H9 (cell line): ENCODE data around the gene ANKRD17. TPM values are rescaled to one million over a fixed set of nuclear protein-coding genes. Genes with fewer than 3 reads are reported as not detected.

ENCODE experiments used
- DNase-seq: peaks from one replicate; pipeline ENCODE4 v3.0.0-alpha.2; 2017
- H2AFZ ChIP-seq: one replicate; pipeline ENCODE4 v1.6.1; 2013; ENCODE audit warnings: mild to moderate bottlenecking, low read length, control low read depth, moderate library complexity
- H2AK5ac ChIP-seq: 2 replicates; pipeline ENCODE4 v1.6.1; 2013; ENCODE audit warnings: low read length, control low read depth, mixed read lengths; ENCODE audit not compliant: insufficient read length
- H2BK120ac ChIP-seq: one replicate; pipeline ENCODE4 v1.6.1; 2013; ENCODE audit warnings: low read depth, mild to moderate bottlenecking, low read length, control low read depth, inconsistent platforms; ENCODE audit not compliant: poor library complexity, severe bottlenecking
- H2BK12ac ChIP-seq: 2 replicates; pipeline ENCODE4 v1.6.1; 2013; ENCODE audit warnings: low read length, control low read depth, mixed read lengths, low read depth; ENCODE audit not compliant: insufficient read length
- H2BK15ac ChIP-seq: 2 replicates; pipeline ENCODE4 v1.6.1; 2013; ENCODE audit warnings: low read depth, low read length, control low read depth
- H2BK20ac ChIP-seq: one replicate; pipeline ENCODE4 v1.6.1; 2013; ENCODE audit warnings: low read depth, mild to moderate bottlenecking, low read length, control low read depth, inconsistent platforms; ENCODE audit not compliant: poor library complexity, severe bottlenecking
- H2BK5ac ChIP-seq: 2 replicates; pipeline ENCODE4 v1.6.1; 2013; ENCODE audit warnings: low read length, control low read depth, mixed read lengths; ENCODE audit not compliant: insufficient read length
- H3K14ac ChIP-seq: 2 replicates; pipeline ENCODE4 v1.6.1; 2013; ENCODE audit warnings: low read length, control low read depth; ENCODE audit not compliant: insufficient read depth
- H3K18ac ChIP-seq: 2 replicates; pipeline ENCODE4 v1.6.1; 2013; ENCODE audit warnings: low read depth, mild to moderate bottlenecking, mixed read lengths, low read length, control low read depth; ENCODE audit not compliant: insufficient read length
- H3K23ac ChIP-seq: 2 replicates; pipeline ENCODE4 v1.6.1; 2013; ENCODE audit warnings: low read length, control low read depth, mixed read lengths, low read depth; ENCODE audit not compliant: insufficient read length
- H3K23me2 ChIP-seq: 2 replicates; pipeline ENCODE4 v1.6.1; 2013; ENCODE audit warnings: low read depth, mild to moderate bottlenecking, mixed read lengths, low read length, control low read depth; ENCODE audit not compliant: insufficient read length, poor library complexity, severe bottlenecking
- H3K27ac ChIP-seq: 2 replicates; pipeline ENCODE4 v1.5.1; 2013; ENCODE audit warnings: low read length, control low read depth, mixed read lengths, low read depth; ENCODE audit not compliant: insufficient read length
- H3K27me3 ChIP-seq: 2 replicates; pipeline ENCODE4 v1.6.1; 2013; ENCODE audit warnings: low read length, control low read depth, inconsistent platforms; ENCODE audit not compliant: insufficient read depth
- H3K4ac ChIP-seq: 2 replicates; pipeline ENCODE4 v1.6.1; 2013; ENCODE audit warnings: low read depth, mild to moderate bottlenecking, control low read depth, inconsistent platforms, low read length, moderate library complexity
- H3K4me1 ChIP-seq: 2 replicates; pipeline ENCODE4 v1.6.1; 2013; ENCODE audit warnings: low read length, control low read depth, inconsistent platforms; ENCODE audit not compliant: insufficient read depth
- H3K4me2 ChIP-seq: 2 replicates; pipeline ENCODE4 v1.6.1; 2013; ENCODE audit warnings: low read length, control low read depth, mixed read lengths; ENCODE audit not compliant: insufficient read length, insufficient read depth
- H3K56ac ChIP-seq: 2 replicates; pipeline ENCODE4 v1.6.1; 2013; ENCODE audit warnings: low read depth, mild to moderate bottlenecking, mixed read lengths, low read length, control low read depth; ENCODE audit not compliant: insufficient read length
- H3K79me1 ChIP-seq: 2 replicates; pipeline ENCODE4 v1.6.1; 2013; ENCODE audit warnings: low read depth, mild to moderate bottlenecking, moderate library complexity, low read length, control low read depth, inconsistent platforms; ENCODE audit not compliant: insufficient read depth, poor library complexity, severe bottlenecking
- H3K79me2 ChIP-seq: 2 replicates; pipeline ENCODE4 v1.6.1; 2013; ENCODE audit warnings: low read length, control low read depth, inconsistent platforms; ENCODE audit not compliant: insufficient read depth
- H3K9ac ChIP-seq: 2 replicates; pipeline ENCODE4 v1.6.1; 2013; ENCODE audit warnings: low read length, control low read depth, mixed read lengths; ENCODE audit not compliant: insufficient read length; ENCODE audit errors: extremely low read depth
- H3K9me3 ChIP-seq: one replicate; pipeline ENCODE4 v1.6.1; 2013; ENCODE audit warnings: low read depth, low read length, inconsistent platforms; ENCODE audit not compliant: control insufficient read depth
- H3T11ph ChIP-seq: one replicate; pipeline ENCODE4 v1.6.1; 2013; ENCODE audit warnings: mild to moderate bottlenecking, low read length, control low read depth, inconsistent platforms
- H4K20me1 ChIP-seq: one replicate; pipeline ENCODE4 v1.6.1; 2013; ENCODE audit not compliant: control insufficient read depth, insufficient read length, insufficient read depth
- H4K5ac ChIP-seq: 2 replicates; pipeline ENCODE4 v1.6.1; 2013; ENCODE audit warnings: low read depth, mild to moderate bottlenecking, mixed read lengths, low read length, control low read depth; ENCODE audit not compliant: insufficient read length
- H4K8ac ChIP-seq: replicated peaks from 2 replicates; pipeline ENCODE4 v1.6.1; 2013; ENCODE audit warnings: low read length, control low read depth, mixed read lengths, low read depth; ENCODE audit not compliant: insufficient read length
- H4K91ac ChIP-seq: 2 replicates; pipeline ENCODE4 v1.6.1; 2013; ENCODE audit warnings: low read depth, mild to moderate bottlenecking, moderate library complexity, mixed read lengths, low read length, control low read depth; ENCODE audit not compliant: insufficient read length
- H3K27ac Mint-ChIP-seq, 3 experiments: 2 replicates in 2 of 3; 3 replicates in 1 of 3; pipeline ENCODE4 v1.8.0; 2020 to 2021; ENCODE audit warnings: mixed read lengths in 3 of 3, mild to moderate bottlenecking in 1 of 3, moderate library complexity in 1 of 3
- H3K27me3 Mint-ChIP-seq: 2 replicates; pipeline ENCODE4 v1.8.0; 2021; ENCODE audit warnings: low read depth, mild to moderate bottlenecking, moderate library complexity, mixed read lengths
- H3K36me3 Mint-ChIP-seq, 3 experiments: 2 replicates in 2 of 3; 3 replicates in 1 of 3; pipeline ENCODE4 v1.8.0; 2020 to 2021; ENCODE audit warnings: low read depth in 3 of 3, mixed read lengths in 3 of 3; ENCODE audit not compliant: insufficient read depth in 1 of 3
- H3K4me1 Mint-ChIP-seq, 2 experiments: 2 replicates each; pipeline ENCODE4 v1.8.0; 2020; ENCODE audit warnings: mixed read lengths in 2 of 2
- H3K4me3 Mint-ChIP-seq, 2 experiments: 2 replicates in 1 of 2; 3 replicates in 1 of 2; pipeline ENCODE4 v1.8.0; 2020 to 2021; ENCODE audit warnings: mild to moderate bottlenecking in 2 of 2, mixed read lengths in 2 of 2, moderate library complexity in 1 of 2
- H3K9me3 Mint-ChIP-seq, 2 experiments: 2 replicates in 1 of 2; 3 replicates in 1 of 2; pipeline ENCODE4 v1.8.0; 2020; ENCODE audit warnings: mild to moderate bottlenecking in 2 of 2, mixed read lengths in 2 of 2, moderate library complexity in 1 of 2
- WGBS: extraction: QIAGEN DNeasy Blood & Tissue Kit; methylation state at CpG from one replicate; pipeline ENCODE4 v1.1.7; 2013; ENCODE audit warnings: missing lambda C conversion rate, low lambda C conversion rate, mixed read lengths; ENCODE audit not compliant: insufficient read length; ENCODE audit errors: extremely low coverage; 5-methylcytosine and 5-hydroxymethylcytosine counted together
- total RNA-seq: library from RNA; stranded (reverse); gene quantifications from 2 replicates; pipeline ENCODE4 v1.2.1, GENCODE V29; 2021
- TF ChIP-seq, protein P1 (sequence below): fragments of 200-600 bp; sonication (generic); conservative IDR thresholded peaks from 3 replicates; pipeline ENCODE4 v1.8.0; 2021; ENCODE audit warnings: antibody characterized with exemption, mild to moderate bottlenecking

ANKRD17 gene
- total RNA-seq, 1 experiment from 2014 or later: 82.4 TPM

DNA sequence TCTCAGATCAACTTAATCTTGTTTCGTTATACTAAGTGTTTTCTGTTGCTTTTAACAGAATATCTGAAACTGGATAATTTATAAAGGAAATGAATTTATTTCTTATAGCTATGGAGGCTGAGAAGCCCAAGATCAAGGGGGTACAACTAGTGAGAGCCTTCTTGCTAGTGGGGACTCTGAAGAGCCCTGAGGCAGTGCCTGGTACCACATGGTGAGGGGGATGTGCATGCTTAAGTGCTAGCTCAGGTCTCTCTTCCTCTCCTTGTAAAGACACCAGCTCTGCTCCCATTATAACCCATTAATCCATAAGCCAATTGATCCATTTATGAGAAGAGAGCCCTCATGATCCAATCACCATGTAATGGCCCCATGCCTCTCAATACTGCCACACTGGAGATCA lies 207.0 kb downstream of the ANKRD17 start:
- H3K36me3 Mint-ChIP-seq: peaks cover 1 to 12% (median 11%) of the 10 kb centered on the region in 3 experiments; a peak in 5 of 7 replicates
- no peak overlapping the region for H3K14ac ChIP-seq

More for the DNA sequence above, 207.0 kb downstream of the ANKRD17 start:
- no peak for DNase-seq
- no peak overlapping the region for H3K4ac ChIP-seq
- H2BK20ac ChIP-seq: no peak overlapping the region
- H3K23me2 ChIP-seq: no peaks in the 10 kb centered on the region
- H3K56ac ChIP-seq: no peak overlapping the region
- no peaks in the 10 kb centered on the region for H3K79me2 ChIP-seq
- Mint-ChIP-seq H3K27me3 (no peaks in the 10 kb centered on the region), H3K9me3 (no peaks in the 10 kb centered on the region), H3K4me3 (no peak overlapping the region), H3K27ac (peak overlapping the region in 1 of 3 experiments; percentile 17; a peak in 1 of 7 replicates), H3K4me1 (peaks cover 29 to 33% of the 10 kb centered on the region in 2 experiments)
- H3K27me3 ChIP-seq: no peaks in the 10 kb centered on the region
- no peak overlapping the region for H4K8ac ChIP-seq
- H3K4me1 ChIP-seq: peaks cover 13% of the 10 kb centered on the region; the same call in 1 of the 2 replicates
- H3K23ac ChIP-seq: no peak overlapping the region
- TF ChIP-seq, protein P1, sequence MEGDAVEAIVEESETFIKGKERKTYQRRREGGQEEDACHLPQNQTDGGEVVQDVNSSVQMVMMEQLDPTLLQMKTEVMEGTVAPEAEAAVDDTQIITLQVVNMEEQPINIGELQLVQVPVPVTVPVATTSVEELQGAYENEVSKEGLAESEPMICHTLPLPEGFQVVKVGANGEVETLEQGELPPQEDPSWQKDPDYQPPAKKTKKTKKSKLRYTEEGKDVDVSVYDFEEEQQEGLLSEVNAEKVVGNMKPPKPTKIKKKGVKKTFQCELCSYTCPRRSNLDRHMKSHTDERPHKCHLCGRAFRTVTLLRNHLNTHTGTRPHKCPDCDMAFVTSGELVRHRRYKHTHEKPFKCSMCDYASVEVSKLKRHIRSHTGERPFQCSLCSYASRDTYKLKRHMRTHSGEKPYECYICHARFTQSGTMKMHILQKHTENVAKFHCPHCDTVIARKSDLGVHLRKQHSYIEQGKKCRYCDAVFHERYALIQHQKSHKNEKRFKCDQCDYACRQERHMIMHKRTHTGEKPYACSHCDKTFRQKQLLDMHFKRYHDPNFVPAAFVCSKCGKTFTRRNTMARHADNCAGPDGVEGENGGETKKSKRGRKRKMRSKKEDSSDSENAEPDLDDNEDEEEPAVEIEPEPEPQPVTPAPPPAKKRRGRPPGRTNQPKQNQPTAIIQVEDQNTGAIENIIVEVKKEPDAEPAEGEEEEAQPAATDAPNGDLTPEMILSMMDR: no peak
- H3K4me2 ChIP-seq: no peak overlapping the region
- H2AK5ac ChIP-seq: no peak overlapping the region
- H3T11ph ChIP-seq: no peak overlapping the region
- no peaks in the 10 kb centered on the region for H3K9me3 ChIP-seq
- H3K18ac ChIP-seq: no peak overlapping the region
- WGBS: no CpG with 5 or more reads among the region's 1 CpG
- H4K91ac ChIP-seq: no peak overlapping the region
- H2BK12ac ChIP-seq: no peak overlapping the region
- no peaks in the 10 kb centered on the region for H4K20me1 ChIP-seq
- H2BK15ac ChIP-seq: no peak overlapping the region
- no peak overlapping the region for H3K9ac ChIP-seq
- no peak overlapping the region for H3K27ac ChIP-seq
- no peak overlapping the region for H2AFZ ChIP-seq
- no peak overlapping the region for H4K5ac ChIP-seq
- no peaks in the 10 kb centered on the region for H3K79me1 ChIP-seq
- no peak overlapping the region for H2BK120ac ChIP-seq
- no peak overlapping the region for H2BK5ac ChIP-seq
